ENCODE data around the gene USP10. TPM values are rescaled to one million over a fixed set of nuclear protein-coding genes. Genes with fewer than 3 reads are reported as not detected.

USP10 gene
- total RNA-seq, 2 experiments from 2014 or later, result 65.9 to 134 TPM

- Histone ChIP-seq H3K9me2 (ENCODE audit: insufficient read depth, low read length) (no peaks in the 10 kb centered on the region), H4K20me1 (ENCODE audit: insufficient read depth, low read length) (no peaks in the 10 kb centered on the region), H3K36me3 (ENCODE audit: insufficient read depth, low read length) (peaks cover 94% of the 10 kb centered on the region), H3K4me1 (ENCODE audit: insufficient read depth, low read length, poor library complexity, severe bottlenecking) (no peaks in the 10 kb centered on the region), H3K79me2 (ENCODE audit: insufficient read depth, low read depth, low read length) (no peaks in the 10 kb centered on the region), H2AFZ (ENCODE audit: low read length) (no peak overlapping the region), H3K9me3 (ENCODE audit: low read length) (no peaks in the 10 kb centered on the region), H3K4me2 (ENCODE audit: low read length) (no peak overlapping the region), H3K27ac (ENCODE audit: low read depth, low read length, poor library complexity, severe bottlenecking) (no peak overlapping the region), H3K4me3 (ENCODE audit: low read depth, low read length, poor library complexity, severe bottlenecking) (no peak overlapping the region)
- TF ChIP-seq, protein P1, sequence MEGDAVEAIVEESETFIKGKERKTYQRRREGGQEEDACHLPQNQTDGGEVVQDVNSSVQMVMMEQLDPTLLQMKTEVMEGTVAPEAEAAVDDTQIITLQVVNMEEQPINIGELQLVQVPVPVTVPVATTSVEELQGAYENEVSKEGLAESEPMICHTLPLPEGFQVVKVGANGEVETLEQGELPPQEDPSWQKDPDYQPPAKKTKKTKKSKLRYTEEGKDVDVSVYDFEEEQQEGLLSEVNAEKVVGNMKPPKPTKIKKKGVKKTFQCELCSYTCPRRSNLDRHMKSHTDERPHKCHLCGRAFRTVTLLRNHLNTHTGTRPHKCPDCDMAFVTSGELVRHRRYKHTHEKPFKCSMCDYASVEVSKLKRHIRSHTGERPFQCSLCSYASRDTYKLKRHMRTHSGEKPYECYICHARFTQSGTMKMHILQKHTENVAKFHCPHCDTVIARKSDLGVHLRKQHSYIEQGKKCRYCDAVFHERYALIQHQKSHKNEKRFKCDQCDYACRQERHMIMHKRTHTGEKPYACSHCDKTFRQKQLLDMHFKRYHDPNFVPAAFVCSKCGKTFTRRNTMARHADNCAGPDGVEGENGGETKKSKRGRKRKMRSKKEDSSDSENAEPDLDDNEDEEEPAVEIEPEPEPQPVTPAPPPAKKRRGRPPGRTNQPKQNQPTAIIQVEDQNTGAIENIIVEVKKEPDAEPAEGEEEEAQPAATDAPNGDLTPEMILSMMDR (conservative IDR thresholded peaks at IDR 0.05; ENCODE audit: low read length), result no peak
- no peak for TF ChIP-seq EZH2phosphoT487 (IDR thresholded peaks at IDR 0.05; ENCODE audit: borderline replicate concordance, low read depth, low read length)
- BruUV-seq (replicated peaks), result no TSS peak
- no peak for DNase-seq (ENCODE audit: low spot score)
- ChIA-PET CTCF (ENCODE audit: unreplicated experiment) (no interaction called here), POLR2A (interaction anchor here (0.7 to 1.0 kb wide), 2 partner anchors 15 to 240 kb away, joined by 3 read pairs; no protein-coding TSS in a partner anchor)
- intact Hi-C loops (cut with micrococcal nuclease; ENCODE audit: unreplicated experiment), result no loop called here
Measured at GRCh38 chr16:84768061-84768807, 68.4 kb downstream of the USP10 start.

DNA sequence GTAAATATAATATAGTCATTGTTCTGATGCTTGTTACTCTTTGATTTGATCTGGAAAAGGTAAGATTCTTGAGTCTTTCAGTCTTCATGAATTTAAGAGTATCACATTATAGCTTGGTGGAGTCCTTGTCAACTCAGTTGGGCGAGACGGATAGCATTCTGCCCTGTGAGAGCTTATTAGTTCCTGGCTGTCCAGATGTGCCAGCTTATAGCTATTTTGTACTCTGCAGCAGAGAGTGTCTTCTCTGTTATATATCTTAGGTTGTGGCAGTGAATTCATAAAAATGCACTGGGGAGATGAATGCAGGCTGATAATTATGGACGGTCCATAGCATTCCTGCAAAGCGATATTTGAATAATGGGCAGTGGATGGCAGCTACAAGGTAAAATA lies 69.0 kb downstream of the USP10 start:
- Histone ChIP-seq H4K20me1 (ENCODE audit: insufficient read depth, low read length) (no peaks in the 10 kb centered on the region), H3K36me3 (ENCODE audit: insufficient read depth, low read length) (peaks cover 94% of the 10 kb centered on the region), H3K4me1 (ENCODE audit: insufficient read depth, low read length, poor library complexity, severe bottlenecking) (no peaks in the 10 kb centered on the region), H3K9me3 (ENCODE audit: low read length) (no peaks in the 10 kb centered on the region), H3K9me2 (ENCODE audit: insufficient read depth, low read length) (no peaks in the 10 kb centered on the region), H3K27ac (ENCODE audit: low read depth, low read length, poor library complexity, severe bottlenecking) (no peak overlapping the region), H3K4me3 (ENCODE audit: low read depth, low read length, poor library complexity, severe bottlenecking) (no peak overlapping the region), H3K4me2 (ENCODE audit: low read length) (no peak overlapping the region), H3K79me2 (ENCODE audit: insufficient read depth, low read depth, low read length) (no peaks in the 10 kb centered on the region), H2AFZ (ENCODE audit: low read length) (no peak overlapping the region)
- BruUV-seq (replicated peaks), result no TSS peak
- no peak for TF ChIP-seq EZH2phosphoT487 (IDR thresholded peaks at IDR 0.05; ENCODE audit: borderline replicate concordance, low read depth, low read length)
- TF ChIP-seq, protein P1 (conservative IDR thresholded peaks at IDR 0.05; ENCODE audit: low read length), result no peak
- POLR2A ChIA-PET, result interaction anchor here (0.7 to 1.0 kb wide), 2 partner anchors 16 to 241 kb away, joined by 3 read pairs; no protein-coding TSS in a partner anchor
- DNase-seq (ENCODE audit: low spot score), result no peak
- CTCF ChIA-PET (ENCODE audit: unreplicated experiment), result no interaction called here
- intact Hi-C loops (cut with micrococcal nuclease; ENCODE audit: unreplicated experiment), result no loop called here

DNA sequence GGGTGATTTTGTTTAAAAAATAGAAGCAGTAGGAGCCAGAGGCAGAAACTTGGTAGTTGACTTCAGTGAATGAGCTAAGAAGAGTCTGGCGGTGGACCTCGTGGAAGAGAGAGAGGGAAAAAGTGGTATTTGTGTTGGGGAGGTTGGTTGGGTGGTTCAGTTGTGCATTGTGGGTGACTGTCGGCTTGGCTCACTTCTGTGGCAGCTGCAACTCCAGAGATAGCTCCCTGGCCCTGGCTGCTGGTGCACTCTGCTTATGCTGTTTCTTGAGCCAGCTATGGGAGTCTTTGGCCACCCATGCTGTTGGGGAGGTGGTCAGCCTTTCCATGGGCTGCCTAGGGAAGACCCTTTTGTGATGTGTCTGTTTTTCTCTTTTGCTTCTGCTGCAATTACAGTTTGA lies 69.6 kb downstream of the USP10 start:
- DNase-seq (ENCODE audit: low spot score), result no peak
- Histone ChIP-seq H3K9me3 (ENCODE audit: low read length) (no peaks in the 10 kb centered on the region), H3K4me3 (ENCODE audit: low read depth, low read length, poor library complexity, severe bottlenecking) (no peak overlapping the region), H3K79me2 (ENCODE audit: insufficient read depth, low read depth, low read length) (no peaks in the 10 kb centered on the region), H3K9me2 (ENCODE audit: insufficient read depth, low read length) (no peaks in the 10 kb centered on the region), H3K4me1 (ENCODE audit: insufficient read depth, low read length, poor library complexity, severe bottlenecking) (no peaks in the 10 kb centered on the region), H3K4me2 (ENCODE audit: low read length) (no peak overlapping the region), H3K36me3 (ENCODE audit: insufficient read depth, low read length) (peaks cover 94% of the 10 kb centered on the region), H4K20me1 (ENCODE audit: insufficient read depth, low read length) (no peaks in the 10 kb centered on the region), H2AFZ (ENCODE audit: low read length) (no peak overlapping the region), H3K27ac (ENCODE audit: low read depth, low read length, poor library complexity, severe bottlenecking) (no peak overlapping the region)
- BruUV-seq (replicated peaks), result no TSS peak
- ChIA-PET POLR2A (interaction anchor here (0.7 kb wide), 1 partner anchor 242 kb away, joined by 3 read pairs; no protein-coding TSS in a partner anchor), CTCF (ENCODE audit: unreplicated experiment) (no interaction called here)
- intact Hi-C loops (cut with micrococcal nuclease; ENCODE audit: unreplicated experiment), result no loop called here
- TF ChIP-seq, protein P1 (conservative IDR thresholded peaks at IDR 0.05; ENCODE audit: low read length), result no peak
- no peak for TF ChIP-seq EZH2phosphoT487 (IDR thresholded peaks at IDR 0.05; ENCODE audit: borderline replicate concordance, low read depth, low read length)

All from OCI-LY7 (cell line).